Measurements from ENCODE around the gene DMD.

DNA sequence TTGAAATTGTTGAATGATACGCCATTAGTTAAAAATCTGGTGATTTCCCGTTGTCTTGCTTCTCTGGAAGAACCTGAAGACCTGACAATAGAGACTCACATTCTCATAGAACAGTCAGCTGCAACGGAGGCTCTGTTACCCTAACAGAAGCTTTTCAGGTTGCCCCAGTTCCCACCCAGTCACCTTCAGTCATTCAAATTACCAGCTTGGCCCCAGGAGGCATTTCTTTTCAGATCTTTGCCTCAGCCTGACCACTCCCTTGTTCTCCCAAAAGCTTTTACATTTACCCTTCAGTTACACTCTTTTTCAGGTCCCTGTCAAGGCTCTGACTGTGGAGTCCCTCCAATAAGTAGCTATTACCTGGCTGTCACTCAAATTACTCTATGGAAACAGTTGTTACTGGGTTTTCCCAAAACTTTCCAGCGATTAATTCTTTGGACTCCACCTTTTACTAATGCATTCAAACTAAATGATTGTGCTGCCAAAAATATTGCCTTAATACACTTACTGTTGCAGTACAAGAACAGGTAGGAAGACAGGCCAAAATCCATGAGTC is 1977.3 kb downstream of the DMD start:
- TF ChIP-seq, protein P1, sequence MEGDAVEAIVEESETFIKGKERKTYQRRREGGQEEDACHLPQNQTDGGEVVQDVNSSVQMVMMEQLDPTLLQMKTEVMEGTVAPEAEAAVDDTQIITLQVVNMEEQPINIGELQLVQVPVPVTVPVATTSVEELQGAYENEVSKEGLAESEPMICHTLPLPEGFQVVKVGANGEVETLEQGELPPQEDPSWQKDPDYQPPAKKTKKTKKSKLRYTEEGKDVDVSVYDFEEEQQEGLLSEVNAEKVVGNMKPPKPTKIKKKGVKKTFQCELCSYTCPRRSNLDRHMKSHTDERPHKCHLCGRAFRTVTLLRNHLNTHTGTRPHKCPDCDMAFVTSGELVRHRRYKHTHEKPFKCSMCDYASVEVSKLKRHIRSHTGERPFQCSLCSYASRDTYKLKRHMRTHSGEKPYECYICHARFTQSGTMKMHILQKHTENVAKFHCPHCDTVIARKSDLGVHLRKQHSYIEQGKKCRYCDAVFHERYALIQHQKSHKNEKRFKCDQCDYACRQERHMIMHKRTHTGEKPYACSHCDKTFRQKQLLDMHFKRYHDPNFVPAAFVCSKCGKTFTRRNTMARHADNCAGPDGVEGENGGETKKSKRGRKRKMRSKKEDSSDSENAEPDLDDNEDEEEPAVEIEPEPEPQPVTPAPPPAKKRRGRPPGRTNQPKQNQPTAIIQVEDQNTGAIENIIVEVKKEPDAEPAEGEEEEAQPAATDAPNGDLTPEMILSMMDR (IDR thresholded peaks at IDR 0.05; ENCODE audit: control extremely low read depth in 1 of 3, insufficient read depth in 1 of 3, low read depth in 1 of 3, low read length in 3 of 3): no peak
- no peak for TF ChIP-seq RFX5 (IDR thresholded peaks at IDR 0.05; ENCODE audit: borderline replicate concordance, low read depth, low read length)
- TF ChIP-seq EP300 (IDR thresholded peaks at IDR 0.05; ENCODE audit: borderline replicate concordance in 1 of 2, low read depth in 2 of 2, low read length in 2 of 2): no peak
- TF ChIP-seq SAP30 (IDR thresholded peaks at IDR 0.05; ENCODE audit: insufficient read depth, insufficient replicate concordance, low read length): no peak
- TF ChIP-seq HDAC2 (IDR thresholded peaks at IDR 0.05; ENCODE audit: borderline replicate concordance in 1 of 2, low read depth in 2 of 2, low read length in 2 of 2): no peak
- TF ChIP-seq ZNF274 (IDR thresholded peaks at IDR 0.05; ENCODE audit: borderline replicate concordance, extremely low read depth, low read length): no peak
- no peak for TF ChIP-seq CREB1 (IDR thresholded peaks at IDR 0.05)
- no peak for TF ChIP-seq POLR2AphosphoS5 (IDR thresholded peaks at IDR 0.05; ENCODE audit: low read depth, low read length)
- no peak for TF ChIP-seq JUN (IDR thresholded peaks at IDR 0.05; ENCODE audit: low read depth, low read length)
- TF ChIP-seq, protein P2, sequence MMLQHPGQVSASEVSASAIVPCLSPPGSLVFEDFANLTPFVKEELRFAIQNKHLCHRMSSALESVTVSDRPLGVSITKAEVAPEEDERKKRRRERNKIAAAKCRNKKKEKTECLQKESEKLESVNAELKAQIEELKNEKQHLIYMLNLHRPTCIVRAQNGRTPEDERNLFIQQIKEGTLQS (IDR thresholded peaks at IDR 0.05; ENCODE audit: insufficient read depth, low read depth, low read length): no peak
- no peak for TF ChIP-seq EZH2 (IDR thresholded peaks at IDR 0.05; ENCODE audit: low read depth, low read length, severe bottlenecking)
- TF ChIP-seq KDM1A (IDR thresholded peaks at IDR 0.05; ENCODE audit: borderline replicate concordance, low read length): no peak

Data from H1 (cell line).